HepG2 (cell line): ENCODE data around the gene RERE.

ENCODE experiments used
- ELK4 ChIP-seq: sonication (generic); formaldehyde crosslinking; IDR thresholded peaks from 2 replicates; pipeline ENCODE4 v1.9.0; 2021; ENCODE audit warnings: missing genetic modification reagents, borderline replicate concordance
- MED13 ChIP-seq: sonication (generic); formaldehyde crosslinking; IDR thresholded peaks from 2 replicates; pipeline ENCODE4 v1.5.0; 2020; ENCODE audit warnings: missing genetic modification reagents
- MXD4 ChIP-seq: IDR thresholded peaks from 2 replicates; pipeline ENCODE4 v1.6.1; 2016; ENCODE audit warnings: mild to moderate bottlenecking, missing biosample characterization, missing genetic modification reagents
- NCOA1 ChIP-seq: sonication (generic); formaldehyde crosslinking; IDR thresholded peaks from 2 replicates; pipeline ENCODE4 v1.9.0; 2021; ENCODE audit warnings: missing genetic modification reagents
- TF ChIP-seq, protein P1 (sequence below): sonication (generic); formaldehyde crosslinking; IDR thresholded peaks from 2 replicates; pipeline ENCODE4 v1.4.0; 2020; ENCODE audit warnings: missing genetic modification reagents
- TF ChIP-seq, protein P2 (sequence below): sonication (generic); formaldehyde crosslinking; IDR thresholded peaks from 2 replicates; pipeline ENCODE4 v1.8.1; 2023; ENCODE audit warnings: mild to moderate bottlenecking, missing genetic modification reagents

GRCh38 chr1:8364528-8365442, 452.7 kb downstream of the RERE start:
- TF ChIP-seq, protein P1, sequence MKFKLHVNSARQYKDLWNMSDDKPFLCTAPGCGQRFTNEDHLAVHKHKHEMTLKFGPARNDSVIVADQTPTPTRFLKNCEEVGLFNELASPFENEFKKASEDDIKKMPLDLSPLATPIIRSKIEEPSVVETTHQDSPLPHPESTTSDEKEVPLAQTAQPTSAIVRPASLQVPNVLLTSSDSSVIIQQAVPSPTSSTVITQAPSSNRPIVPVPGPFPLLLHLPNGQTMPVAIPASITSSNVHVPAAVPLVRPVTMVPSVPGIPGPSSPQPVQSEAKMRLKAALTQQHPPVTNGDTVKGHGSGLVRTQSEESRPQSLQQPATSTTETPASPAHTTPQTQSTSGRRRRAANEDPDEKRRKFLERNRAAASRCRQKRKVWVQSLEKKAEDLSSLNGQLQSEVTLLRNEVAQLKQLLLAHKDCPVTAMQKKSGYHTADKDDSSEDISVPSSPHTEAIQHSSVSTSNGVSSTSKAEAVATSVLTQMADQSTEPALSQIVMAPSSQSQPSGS: no peak
- no peak for TF ChIP-seq NCOA1
- no peak for TF ChIP-seq MXD4 (CRISPR knock-in tag)
- TF ChIP-seq, protein P2, sequence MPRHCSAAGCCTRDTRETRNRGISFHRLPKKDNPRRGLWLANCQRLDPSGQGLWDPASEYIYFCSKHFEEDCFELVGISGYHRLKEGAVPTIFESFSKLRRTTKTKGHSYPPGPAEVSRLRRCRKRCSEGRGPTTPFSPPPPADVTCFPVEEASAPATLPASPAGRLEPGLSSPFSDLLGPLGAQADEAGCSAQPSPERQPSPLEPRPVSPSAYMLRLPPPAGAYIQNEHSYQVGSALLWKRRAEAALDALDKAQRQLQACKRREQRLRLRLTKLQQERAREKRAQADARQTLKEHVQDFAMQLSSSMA (CRISPR knock-in tag): no peak
- TF ChIP-seq ELK4 (CRISPR knock-in tag): no peak
- TF ChIP-seq MED13: no peak
